ENCODE results near the gene NUDT8. TPM values are rescaled to one million over a fixed set of nuclear protein-coding genes. Genes with fewer than 3 reads are reported as not detected.

NUDT8 gene
- total and polyA plus RNA-seq, 9 of the 15 experiments (the other 6 are each of a cell fraction or from before 2014, with no cell fraction given), result 0.23 to 27.8 (median 5.0) TPM

DNA sequence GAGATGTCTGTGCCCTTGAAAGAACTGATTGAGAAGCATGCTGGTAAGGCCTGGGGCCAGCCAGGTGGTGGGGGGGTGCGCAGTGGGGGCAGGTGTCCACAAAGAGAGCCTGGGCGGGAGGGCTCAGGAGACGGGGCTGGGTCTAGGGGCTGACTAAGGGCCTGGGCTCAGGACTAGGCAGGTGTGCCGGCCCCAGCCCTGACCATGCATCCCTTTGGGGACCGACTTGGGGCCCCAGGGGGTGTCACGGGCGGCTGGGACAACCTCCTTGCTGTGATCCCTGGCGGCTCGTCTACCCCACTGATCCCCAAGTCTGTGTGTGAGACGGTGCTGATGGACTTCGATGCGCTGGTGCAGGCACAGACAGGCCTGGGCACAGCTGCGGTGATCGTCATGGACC is 18.6 kb downstream of the NUDT8 start:
- intact Hi-C loops (cut with micrococcal nuclease), result no loop called here
- ATAC-seq (no peak), FAIRE-seq (no peak), DNase-seq (ENCODE audit: extremely low read depth in 1 of 4, low spot score in 3 of 4) (no peak)
- Histone ChIP-seq H3K9ac (ENCODE audit: insufficient read depth in 1 of 2, low read depth in 2 of 2, low read length in 2 of 2) (peak overlapping the region in 1 of 2 experiments; percentile 69; a peak in 1 of 4 replicates), H3K79me2 (ENCODE audit: control insufficient read depth, insufficient read depth, low read length) (peaks cover 34% of the 10 kb centered on the region), H3K36me3 (ENCODE audit: control insufficient read depth, insufficient read depth, low read length) (peaks cover 62% of the 10 kb centered on the region), H3K4me2 (ENCODE audit: insufficient read depth, low read length) (no peak overlapping the region), H3K4me1 (replicated peaks in 1 of 2; ENCODE audit: control insufficient read depth in 2 of 2, insufficient read depth in 2 of 2, low read length in 2 of 2) (peaks cover 10 to 87% of the 10 kb centered on the region in 2 experiments; a peak in 4 of 5 replicates), H4K20me1 (replicated peaks; ENCODE audit: control insufficient read depth, insufficient read depth, low read length) (no peaks in the 10 kb centered on the region; the same call in 1 of the 2 replicates), H3K27me3 (ENCODE audit: control insufficient read depth in 2 of 2, insufficient read depth in 2 of 2, low read length in 2 of 2) (no peaks in the 10 kb centered on the region), H3K9me1 (ENCODE audit: control insufficient read depth, insufficient read depth, low read length) (no peaks in the 10 kb centered on the region), H3K4me3 (no peak overlapping the region), H3K9me3 (replicated peaks; ENCODE audit: control insufficient read depth, insufficient read depth, low read depth, low read length) (no peaks in the 10 kb centered on the region), H3K27ac (ENCODE audit: extremely low read depth, low read depth, low read length) (no peak overlapping the region), H2AFZ (ENCODE audit: low read depth, low read length) (no peak overlapping the region)
- in situ Hi-C loops (cut with MboI), result no loop called here
- POLR2A ChIA-PET, result interaction anchor here (0.6 kb wide), 1 partner anchor 109 kb away, joined by 3 read pairs; no protein-coding TSS in a partner anchor
- BruUV-seq (replicated peaks), result no TSS peak
- CTCF ChIA-PET (ENCODE audit: low intra/inter-chr PET ratio), result interaction anchor here (0.7 kb wide), 1 partner anchor 39 kb away, joined by 7 read pairs; no protein-coding TSS in a partner anchor
- TF ChIP-seq MCM5 (IDR thresholded peaks at IDR 0.05; ENCODE audit: low read depth), result no peak
- no peak for TF ChIP-seq ZNF76 (CRISPR knock-in tag; IDR thresholded peaks at IDR 0.05; ENCODE audit: borderline replicate concordance)
- no peak for TF ChIP-seq TRIM28 (IDR thresholded peaks at IDR 0.05)
- no peak for TF ChIP-seq ZNF668 (CRISPR knock-in tag; IDR thresholded peaks at IDR 0.05)
- TF ChIP-seq EP300 (IDR thresholded peaks at IDR 0.05; ENCODE audit: low read length), result no peak
- no peak for TF ChIP-seq HNRNPH1 (optimal IDR thresholded peaks at IDR 0.05; ENCODE audit: low read depth, low read length)
- no peak for TF ChIP-seq HNRNPUL1 (IDR thresholded peaks at IDR 0.05; ENCODE audit: low read length)
- WGBS (ENCODE audit: insufficient coverage, low coverage, missing lambda C conversion rate), result 98% methylated on average over 13 of the region's 14 CpGs

Measured in K562 (cell line).